ENCODE data around the gene PRSS48.

Gene PRSS48

DNA sequence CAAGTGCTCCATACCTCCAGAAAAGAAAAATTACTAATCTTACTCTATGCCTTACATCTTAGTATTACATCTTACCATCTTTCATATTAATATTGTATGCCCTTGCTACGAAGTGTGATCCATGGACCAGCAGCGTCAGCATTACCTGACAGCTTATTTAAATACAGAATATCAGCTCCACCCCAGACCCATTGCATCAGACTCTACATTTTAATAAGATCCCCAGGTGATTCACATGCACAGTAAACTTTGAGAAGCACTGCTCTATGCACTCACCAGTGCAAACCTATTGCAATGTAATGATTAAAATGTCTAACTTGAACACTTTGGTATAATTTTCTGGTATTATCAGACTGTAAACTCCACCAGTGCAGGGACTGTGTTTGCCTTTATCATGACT, 62.5 kb downstream of the PRSS48 start:
- H3K4me3 ChIP-seq (ENCODE audit: low read depth, low read length): no peak overlapping the region
- no peak for DNase-seq (ENCODE audit: low read depth)
- TF ChIP-seq, protein P1, sequence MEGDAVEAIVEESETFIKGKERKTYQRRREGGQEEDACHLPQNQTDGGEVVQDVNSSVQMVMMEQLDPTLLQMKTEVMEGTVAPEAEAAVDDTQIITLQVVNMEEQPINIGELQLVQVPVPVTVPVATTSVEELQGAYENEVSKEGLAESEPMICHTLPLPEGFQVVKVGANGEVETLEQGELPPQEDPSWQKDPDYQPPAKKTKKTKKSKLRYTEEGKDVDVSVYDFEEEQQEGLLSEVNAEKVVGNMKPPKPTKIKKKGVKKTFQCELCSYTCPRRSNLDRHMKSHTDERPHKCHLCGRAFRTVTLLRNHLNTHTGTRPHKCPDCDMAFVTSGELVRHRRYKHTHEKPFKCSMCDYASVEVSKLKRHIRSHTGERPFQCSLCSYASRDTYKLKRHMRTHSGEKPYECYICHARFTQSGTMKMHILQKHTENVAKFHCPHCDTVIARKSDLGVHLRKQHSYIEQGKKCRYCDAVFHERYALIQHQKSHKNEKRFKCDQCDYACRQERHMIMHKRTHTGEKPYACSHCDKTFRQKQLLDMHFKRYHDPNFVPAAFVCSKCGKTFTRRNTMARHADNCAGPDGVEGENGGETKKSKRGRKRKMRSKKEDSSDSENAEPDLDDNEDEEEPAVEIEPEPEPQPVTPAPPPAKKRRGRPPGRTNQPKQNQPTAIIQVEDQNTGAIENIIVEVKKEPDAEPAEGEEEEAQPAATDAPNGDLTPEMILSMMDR (IDR thresholded peaks at IDR 0.05; ENCODE audit: control insufficient read depth, extremely low read depth, insufficient read depth): no peak

DNA sequence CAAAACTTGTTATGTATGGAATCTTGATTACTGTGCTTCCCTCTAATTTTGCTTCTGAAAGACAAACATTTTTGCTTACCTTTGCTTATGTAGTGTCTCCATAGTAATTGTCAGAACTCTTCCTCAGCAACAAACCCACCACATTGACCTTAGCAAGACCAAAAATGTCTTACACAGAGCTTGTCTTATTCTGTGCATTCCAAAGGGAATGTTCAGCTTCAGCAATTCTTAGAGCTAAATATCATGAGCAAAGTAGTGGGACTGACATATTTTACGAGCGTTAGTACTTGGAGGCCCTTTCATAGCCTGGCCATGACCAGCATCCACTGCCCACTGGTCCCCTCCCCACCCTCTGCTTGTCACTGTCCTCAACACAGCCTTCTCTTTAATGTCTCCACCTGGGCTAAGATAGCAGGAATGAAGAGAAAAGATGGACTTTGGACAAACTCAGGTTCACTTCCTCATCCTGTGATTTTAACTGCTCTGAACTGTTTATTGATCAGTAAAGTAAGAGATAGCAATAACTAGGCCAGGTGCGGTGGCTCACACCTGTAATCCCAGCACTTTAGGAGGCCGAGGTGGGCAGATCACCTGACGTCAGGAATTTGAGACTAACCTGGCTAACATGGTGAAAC, 63.9 kb downstream of the PRSS48 start:
- TF ChIP-seq, protein P1 (IDR thresholded peaks at IDR 0.05; ENCODE audit: control insufficient read depth, extremely low read depth, insufficient read depth): no peak
- DNase-seq (ENCODE audit: low read depth): no peak
- H3K4me3 ChIP-seq (ENCODE audit: low read depth, low read length): no peak overlapping the region
